Measurements from ENCODE around the gene PLEKHA1. TPM values are rescaled to one million over a fixed set of nuclear protein-coding genes. Genes with fewer than 3 reads are reported as not detected.

Gene PLEKHA1
- total and polyA plus RNA-seq, 2 of the 4 experiments (the other 2 are of a cell fraction) = 7.2 to 9.5 TPM

- no CpG with 5 or more reads among the region's 2 CpGs for WGBS, 2 experiments (ENCODE audit: extremely low coverage in 2 of 2, insufficient read length in 1 of 2)
- Histone ChIP-seq H2AK9ac (replicated peaks; ENCODE audit: low read depth, low read length, poor library complexity) (no peak overlapping the region), H3K9ac (ENCODE audit: low read depth, low read length) (no peak overlapping the region), H3K27ac (ENCODE audit: insufficient read depth, low read length) (no peak overlapping the region), H2BK120ac (ENCODE audit: low read depth, low read length) (no peak overlapping the region), H2AK5ac (ENCODE audit: low read depth, low read length) (no peak overlapping the region), H4K20me1 (ENCODE audit: insufficient read depth, low read length) (no peaks in the 10 kb centered on the region), H3K9me3 (ENCODE audit: control insufficient read depth, insufficient read depth, low read length) (no peaks in the 10 kb centered on the region), H4K8ac (ENCODE audit: low read depth in 2 of 2, low read length in 2 of 2) (no peak overlapping the region), H3K4me2 (ENCODE audit: low read depth, low read length) (no peak overlapping the region), H3K79me1 (ENCODE audit: low read depth in 1 of 2, low read length in 2 of 2) (no peaks in the 10 kb centered on the region), H3K27me3 (ENCODE audit: control insufficient read depth, insufficient read depth, low read length) (no peaks in the 10 kb centered on the region), H4K5ac (ENCODE audit: low read depth, low read length) (no peak overlapping the region), H3K56ac (ENCODE audit: extremely low read depth, insufficient read depth, low read length) (no peak overlapping the region), H3K18ac (ENCODE audit: low read depth, low read length) (no peak overlapping the region), H3K14ac (replicated peaks; ENCODE audit: low read depth, low read length) (no peak overlapping the region), H3K4me3 (ENCODE audit: insufficient read depth, low read depth, low read length) (no peak overlapping the region), H3K23ac (ENCODE audit: low read depth, low read length) (no peak overlapping the region), H3K4ac (ENCODE audit: low read depth, low read length) (no peak overlapping the region), H2BK15ac (ENCODE audit: low read depth, low read length) (no peak overlapping the region), H2BK20ac (ENCODE audit: low read depth, low read length) (no peak overlapping the region), H3K36me3 (ENCODE audit: control insufficient read depth, insufficient read depth, low read length) (peaks cover 8% of the 10 kb centered on the region), H3K4me1 (ENCODE audit: control insufficient read depth, insufficient read depth, low read length) (no peaks in the 10 kb centered on the region), H3K9me1 (ENCODE audit: insufficient read depth, low read length) (0 out of 2 replicates have a peak, but pooled peaks cover 2% of the 10 kb centered on the region), H4K91ac (ENCODE audit: insufficient read depth, low read depth, low read length) (no peak overlapping the region), H2AFZ (replicated peaks; ENCODE audit: low read length, poor library complexity) (no peak overlapping the region), H2BK5ac (ENCODE audit: low read depth, low read length, poor library complexity, severe bottlenecking) (no peak overlapping the region)
- TF ChIP-seq CHD1 (IDR thresholded peaks at IDR 0.05; ENCODE audit: low read depth, low read length) (no peak), USF2 (IDR thresholded peaks at IDR 0.05; ENCODE audit: low read depth, low read length) (no peak), FOS (IDR thresholded peaks at IDR 0.05; ENCODE audit: low read depth, low read length) (no peak), CEBPB (IDR thresholded peaks at IDR 0.05; ENCODE audit: low read depth, low read length) (no peak), MAZ (IDR thresholded peaks at IDR 0.05; ENCODE audit: borderline replicate concordance, low read depth, low read length) (no peak), NFE2L2 (IDR thresholded peaks at IDR 0.05; ENCODE audit: low read depth, low read length) (no peak), MXI1 (IDR thresholded peaks at IDR 0.05; ENCODE audit: borderline replicate concordance, low read depth, low read length) (no peak), BHLHE40 (IDR thresholded peaks at IDR 0.05; ENCODE audit: low read depth, low read length) (no peak), SMC3 (IDR thresholded peaks at IDR 0.05; ENCODE audit: low read depth, low read length) (no peak), RFX5 (IDR thresholded peaks at IDR 0.05; ENCODE audit: low read depth, low read length) (no peak), ELK1 (IDR thresholded peaks at IDR 0.05; ENCODE audit: borderline replicate concordance, low read depth, low read length) (no peak), CTCF (conservative IDR thresholded peaks at IDR 0.05; ENCODE audit: low read depth, low read length) (no peak), RAD21 (IDR thresholded peaks at IDR 0.05; ENCODE audit: low read length) (no peak), MAFK (IDR thresholded peaks at IDR 0.05; ENCODE audit: low read depth, low read length) (no peak)
- ChIA-PET CTCF (no interaction called here), POLR2A (ENCODE audit: unreplicated experiment) (no interaction called here)
- intact Hi-C loops (cut with micrococcal nuclease) = no loop called here
- dilution Hi-C loops (cut with HindIII; ENCODE audit: low sequenced_read_pairs, unreplicated experiment) = no loop called here
- BruUV-seq (replicated peaks) = no TSS peak
- in situ Hi-C loops (cut with MboI; ENCODE audit: low sequenced_read_pairs) = no loop called here
- DNase-seq (no peak), ATAC-seq (ENCODE audit: low read depth) (no peak)
Measured at GRCh38 chr10:122427280-122427679, 52.8 kb downstream of the PLEKHA1 start.
